Measurements from ENCODE around the gene CCT7.

CCT7 gene

DNA sequence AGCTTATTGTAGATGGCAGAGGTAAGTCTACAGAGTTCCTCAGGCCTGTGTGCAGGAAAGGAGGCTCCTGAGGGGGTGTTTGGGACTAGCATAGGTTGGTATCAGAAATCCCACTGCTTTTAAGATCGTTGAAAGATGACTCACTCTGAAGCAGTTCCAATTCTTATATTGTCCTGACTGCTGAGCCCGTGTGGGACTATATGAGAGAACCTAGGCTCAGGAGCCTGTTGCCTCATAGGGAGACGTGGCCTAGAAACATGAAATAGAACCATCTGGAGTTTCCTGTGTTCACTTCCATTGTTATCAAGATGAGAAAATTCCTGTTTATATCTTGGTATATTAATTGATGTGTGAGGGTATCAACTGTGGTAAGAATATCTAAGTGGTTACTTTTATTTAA is 5.7 kb downstream of the CCT7 start:
- Histone ChIP-seq H3K18ac (ENCODE audit: low read length) (no peak overlapping the region), H3K79me1 (ENCODE audit: low read depth, low read length) (peaks cover 5% of the 10 kb centered on the region), H2BK120ac (ENCODE audit: low read depth, low read length) (no peak overlapping the region), H4K8ac (ENCODE audit: low read depth, low read length) (no peak overlapping the region), H3K4me1 (ENCODE audit: control insufficient read depth in 2 of 2, insufficient read depth in 1 of 2, low read depth in 1 of 2, low read length in 2 of 2) (peaks cover 8 to 10% of the 10 kb centered on the region in 2 donors), H3K4ac (ENCODE audit: low read length) (no peak overlapping the region), H3K23ac (ENCODE audit: low read depth, low read length, poor library complexity) (no peak overlapping the region), H2AK5ac (ENCODE audit: low read depth, low read length) (no peak overlapping the region), H3K27me3 (ENCODE audit: control insufficient read depth in 3 of 3, insufficient read depth in 3 of 3, low read depth in 1 of 3, low read length in 3 of 3) (no peaks in the 10 kb centered on the region), H2BK5ac (ENCODE audit: low read length) (no peak overlapping the region), H4K91ac (ENCODE audit: low read depth, low read length, poor library complexity) (no peak overlapping the region), H3K4me2 (ENCODE audit: insufficient read depth, low read length, poor library complexity, severe bottlenecking) (no peak overlapping the region), H3K27ac (replicated peaks; ENCODE audit: low read length) (no peak overlapping the region), H2AFZ (ENCODE audit: low read length) (no peak overlapping the region), H3K9me3 (replicated peaks in 1 of 2; ENCODE audit: control insufficient read depth in 2 of 2, insufficient read depth in 1 of 2, low read depth in 1 of 2, low read length in 2 of 2) (no peaks in the 10 kb centered on the region), H2BK12ac (ENCODE audit: low read length) (no peak overlapping the region), H3K36me3 (replicated peaks in 1 of 2; ENCODE audit: control insufficient read depth in 2 of 2, insufficient read depth in 2 of 2, low read length in 2 of 2) (peaks cover 30 to 87% of the 10 kb centered on the region in 2 donors), H3K4me3 (ENCODE audit: low read length in 2 of 2) (no peak overlapping the region), H2BK15ac (ENCODE audit: low read length) (no peak overlapping the region), H3K14ac (ENCODE audit: low read length) (no peak overlapping the region), H3K9ac (ENCODE audit: low read depth, low read length, poor library complexity) (no peak overlapping the region)
- no peak for DNase-seq (ENCODE audit: low spot score)
- no CpG with 5 or more reads among the region's 3 CpGs for WGBS, 2 donors (ENCODE audit: extremely low coverage in 2 of 2, insufficient read length in 2 of 2, insufficient replicate concordance in 1 of 2)

DNA sequence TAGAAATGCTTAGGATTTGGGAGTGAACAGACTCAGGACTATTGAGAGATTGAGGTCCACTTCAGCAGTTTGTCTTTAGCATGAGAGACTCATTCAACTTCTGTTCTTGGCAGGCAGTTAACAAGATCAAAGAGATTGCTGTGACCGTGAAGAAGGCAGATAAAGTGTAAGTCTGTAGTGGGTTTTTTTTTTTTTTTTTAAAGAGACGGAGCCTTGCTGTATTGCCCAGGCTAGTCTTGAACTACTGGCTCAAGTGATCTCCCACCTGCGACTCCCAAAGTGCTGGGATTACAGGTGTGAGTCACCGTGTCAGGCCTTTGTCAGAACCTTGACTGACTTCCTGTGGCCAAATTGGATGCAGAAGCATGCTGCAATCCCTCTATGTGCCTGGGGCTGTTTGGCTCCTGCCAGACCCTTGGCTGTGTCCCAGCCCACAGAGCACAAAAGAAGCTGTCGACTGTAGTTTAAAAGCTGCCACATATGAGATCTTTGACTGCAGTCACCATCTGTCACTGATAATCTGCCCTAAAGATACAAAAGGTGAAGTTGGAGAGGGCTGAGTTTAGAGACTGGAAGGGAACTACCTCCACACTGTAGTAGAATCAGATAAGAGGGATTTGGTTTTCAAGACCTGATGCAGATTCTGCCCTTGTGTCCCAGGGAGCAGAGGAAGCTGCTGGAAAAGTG is 9.9 kb downstream of the CCT7 start:
- Histone ChIP-seq H3K9me3 (replicated peaks in 1 of 2; ENCODE audit: control insufficient read depth in 2 of 2, insufficient read depth in 1 of 2, low read depth in 1 of 2, low read length in 2 of 2) (no peaks in the 10 kb centered on the region), H3K36me3 (replicated peaks in 1 of 2; ENCODE audit: control insufficient read depth in 2 of 2, insufficient read depth in 2 of 2, low read length in 2 of 2) (peaks cover 53 to 93% of the 10 kb centered on the region in 2 donors), H3K79me1 (ENCODE audit: low read depth, low read length) (peaks cover 6% of the 10 kb centered on the region), H3K4me1 (ENCODE audit: control insufficient read depth in 2 of 2, insufficient read depth in 1 of 2, low read depth in 1 of 2, low read length in 2 of 2) (no peaks in the 10 kb centered on the region), H3K18ac (ENCODE audit: low read length) (no peak overlapping the region), H2BK5ac (ENCODE audit: low read length) (no peak overlapping the region), H3K4me3 (ENCODE audit: low read length in 2 of 2) (no peak overlapping the region), H2AK5ac (ENCODE audit: low read depth, low read length) (no peak overlapping the region), H2BK120ac (ENCODE audit: low read depth, low read length) (no peak overlapping the region), H3K4ac (ENCODE audit: low read length) (no peak overlapping the region), H3K9ac (ENCODE audit: low read depth, low read length, poor library complexity) (no peak overlapping the region), H2AFZ (ENCODE audit: low read length) (no peak overlapping the region), H2BK15ac (ENCODE audit: low read length) (no peak overlapping the region), H3K23ac (ENCODE audit: low read depth, low read length, poor library complexity) (no peak overlapping the region), H4K91ac (ENCODE audit: low read depth, low read length, poor library complexity) (no peak overlapping the region), H2BK12ac (ENCODE audit: low read length) (no peak overlapping the region), H3K4me2 (ENCODE audit: insufficient read depth, low read length, poor library complexity, severe bottlenecking) (no peak overlapping the region), H3K14ac (ENCODE audit: low read length) (no peak overlapping the region), H3K27ac (replicated peaks; ENCODE audit: low read length) (no peak overlapping the region), H3K27me3 (ENCODE audit: control insufficient read depth in 3 of 3, insufficient read depth in 3 of 3, low read depth in 1 of 3, low read length in 3 of 3) (no peaks in the 10 kb centered on the region), H4K8ac (ENCODE audit: low read depth, low read length) (no peak overlapping the region)
- DNase-seq (ENCODE audit: low spot score): no peak
- WGBS, 2 donors (ENCODE audit: extremely low coverage in 2 of 2, insufficient read length in 2 of 2, insufficient replicate concordance in 1 of 2): no CpG with 5 or more reads among the region's 5 CpGs

DNA sequence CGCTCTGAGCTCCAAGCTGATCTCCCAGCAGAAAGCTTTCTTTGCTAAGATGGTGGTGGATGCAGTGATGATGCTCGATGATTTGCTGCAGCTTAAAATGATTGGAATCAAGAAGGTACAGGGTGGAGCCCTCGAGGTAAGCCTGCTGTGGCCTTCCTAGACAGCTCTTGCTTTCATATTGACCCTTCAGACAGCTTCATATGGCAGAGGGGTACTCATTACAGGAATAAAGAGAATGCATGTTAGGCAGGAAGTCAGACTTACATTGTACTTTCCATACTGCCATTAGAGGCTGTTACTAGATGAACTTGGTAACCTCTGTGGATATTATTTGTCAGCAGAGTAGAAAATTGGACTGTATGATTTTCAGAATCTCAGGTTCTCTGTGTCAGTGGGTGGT is 10.5 kb downstream of the CCT7 start:
- Histone ChIP-seq H2BK5ac (ENCODE audit: low read length) (no peak overlapping the region), H3K14ac (ENCODE audit: low read length) (no peak overlapping the region), H3K27ac (replicated peaks; ENCODE audit: low read length) (no peak overlapping the region), H3K4me2 (ENCODE audit: insufficient read depth, low read length, poor library complexity, severe bottlenecking) (no peak overlapping the region), H3K23ac (ENCODE audit: low read depth, low read length, poor library complexity) (no peak overlapping the region), H2BK12ac (ENCODE audit: low read length) (no peak overlapping the region), H2AFZ (ENCODE audit: low read length) (no peak overlapping the region), H3K4me3 (ENCODE audit: low read length in 2 of 2) (no peak overlapping the region), H3K18ac (ENCODE audit: low read length) (no peak overlapping the region), H3K27me3 (ENCODE audit: control insufficient read depth in 3 of 3, insufficient read depth in 3 of 3, low read depth in 1 of 3, low read length in 3 of 3) (no peaks in the 10 kb centered on the region), H3K4me1 (ENCODE audit: control insufficient read depth in 2 of 2, insufficient read depth in 1 of 2, low read depth in 1 of 2, low read length in 2 of 2) (no peaks in the 10 kb centered on the region), H2AK5ac (ENCODE audit: low read depth, low read length) (no peak overlapping the region), H3K4ac (ENCODE audit: low read length) (no peak overlapping the region), H2BK15ac (ENCODE audit: low read length) (no peak overlapping the region), H3K9ac (ENCODE audit: low read depth, low read length, poor library complexity) (no peak overlapping the region), H4K8ac (ENCODE audit: low read depth, low read length) (no peak overlapping the region), H3K79me1 (ENCODE audit: low read depth, low read length) (peaks cover 5% of the 10 kb centered on the region), H2BK120ac (ENCODE audit: low read depth, low read length) (no peak overlapping the region), H3K9me3 (replicated peaks in 1 of 2; ENCODE audit: control insufficient read depth in 2 of 2, insufficient read depth in 1 of 2, low read depth in 1 of 2, low read length in 2 of 2) (no peaks in the 10 kb centered on the region), H3K36me3 (replicated peaks in 1 of 2; ENCODE audit: control insufficient read depth in 2 of 2, insufficient read depth in 2 of 2, low read length in 2 of 2) (peaks cover 53 to 93% of the 10 kb centered on the region in 2 donors), H4K91ac (ENCODE audit: low read depth, low read length, poor library complexity) (no peak overlapping the region)
- WGBS, 2 donors (ENCODE audit: extremely low coverage in 2 of 2, insufficient read length in 2 of 2, insufficient replicate concordance in 1 of 2): no CpG with 5 or more reads among the region's 3 CpGs
- DNase-seq (ENCODE audit: low spot score): no peak

DNA sequence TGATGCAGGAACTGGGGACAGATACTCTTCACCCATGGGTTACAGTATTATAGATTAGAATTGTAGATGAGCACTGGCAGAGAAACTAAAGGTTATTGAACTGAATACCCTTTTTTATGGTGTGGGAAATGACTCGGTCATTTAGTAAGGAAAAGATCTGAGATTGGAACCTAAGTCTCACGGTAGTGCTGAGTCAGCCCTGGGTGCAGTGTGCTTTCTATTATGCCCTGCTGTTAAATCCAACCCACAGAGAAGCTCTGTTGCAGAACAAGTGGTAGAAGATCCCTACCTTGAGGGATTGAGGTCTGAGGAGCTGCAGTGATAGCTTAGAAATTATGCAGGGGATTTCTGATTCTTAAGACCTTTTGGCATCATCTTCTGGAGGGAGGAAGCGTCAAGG is 12.7 kb downstream of the CCT7 start:
- Histone ChIP-seq H3K4me2 (ENCODE audit: insufficient read depth, low read length, poor library complexity, severe bottlenecking) (no peak overlapping the region), H3K36me3 (replicated peaks in 1 of 2; ENCODE audit: control insufficient read depth in 2 of 2, insufficient read depth in 2 of 2, low read length in 2 of 2) (peaks cover 66 to 94% of the 10 kb centered on the region in 2 donors), H3K27ac (replicated peaks; ENCODE audit: low read length) (no peak overlapping the region), H3K14ac (ENCODE audit: low read length) (no peak overlapping the region), H2BK120ac (ENCODE audit: low read depth, low read length) (no peak overlapping the region), H2BK15ac (ENCODE audit: low read length) (no peak overlapping the region), H3K23ac (ENCODE audit: low read depth, low read length, poor library complexity) (no peak overlapping the region), H3K4me1 (ENCODE audit: control insufficient read depth in 2 of 2, insufficient read depth in 1 of 2, low read depth in 1 of 2, low read length in 2 of 2) (no peaks in the 10 kb centered on the region), H3K79me1 (ENCODE audit: low read depth, low read length) (peaks cover 5% of the 10 kb centered on the region), H2AFZ (ENCODE audit: low read length) (no peak overlapping the region), H3K18ac (ENCODE audit: low read length) (no peak overlapping the region), H4K91ac (ENCODE audit: low read depth, low read length, poor library complexity) (no peak overlapping the region), H3K9me3 (replicated peaks in 1 of 2; ENCODE audit: control insufficient read depth in 2 of 2, insufficient read depth in 1 of 2, low read depth in 1 of 2, low read length in 2 of 2) (no peaks in the 10 kb centered on the region), H3K4ac (ENCODE audit: low read length) (no peak overlapping the region), H3K9ac (ENCODE audit: low read depth, low read length, poor library complexity) (no peak overlapping the region), H3K4me3 (ENCODE audit: low read length in 2 of 2) (no peak overlapping the region), H2AK5ac (ENCODE audit: low read depth, low read length) (no peak overlapping the region), H4K8ac (ENCODE audit: low read depth, low read length) (no peak overlapping the region), H2BK5ac (ENCODE audit: low read length) (no peak overlapping the region), H2BK12ac (ENCODE audit: low read length) (no peak overlapping the region), H3K27me3 (ENCODE audit: control insufficient read depth in 3 of 3, insufficient read depth in 3 of 3, low read depth in 1 of 3, low read length in 3 of 3) (no peaks in the 10 kb centered on the region)
- DNase-seq (ENCODE audit: low spot score): no peak
- no CpG with 5 or more reads among the region's 3 CpGs for WGBS, 2 donors (ENCODE audit: extremely low coverage in 2 of 2, insufficient read length in 2 of 2, insufficient replicate concordance in 1 of 2)

All from neuronal stem cell (in vitro differentiated cells).